Osteocyte (in vitro differentiated cells): Measurements from ENCODE around the gene RNF167. TPM values are rescaled to one million over a fixed set of nuclear protein-coding genes. Genes with fewer than 3 reads are reported as not detected.
A peak's percentile ranks its signal among the peaks of the same experiment; 100 is the strongest.

Source experiments
- DNase-seq: peaks from one replicate; pipeline ENCODE4 v3.0.0; 2021; ENCODE audit warnings: mixed read lengths; ENCODE audit not compliant: unreplicated experiment; ENCODE audit errors: extremely low spot score
- H3K27ac Mint-ChIP-seq: one replicate; pipeline ENCODE4 v1.8.0; 2021; ENCODE audit warnings: mild to moderate bottlenecking, mixed read lengths; ENCODE audit not compliant: unreplicated experiment
- H3K27me3 Mint-ChIP-seq: one replicate; pipeline ENCODE4 v1.8.0; 2021; ENCODE audit warnings: mixed read lengths; ENCODE audit not compliant: unreplicated experiment
- H3K36me3 Mint-ChIP-seq: one replicate; pipeline ENCODE4 v1.8.0; 2021; ENCODE audit warnings: mixed read lengths; ENCODE audit not compliant: unreplicated experiment
- H3K4me1 Mint-ChIP-seq: one replicate; pipeline ENCODE4 v1.8.0; 2021; ENCODE audit warnings: mixed read lengths; ENCODE audit not compliant: unreplicated experiment
- H3K4me3 Mint-ChIP-seq: one replicate; pipeline ENCODE4 v1.8.0; 2021; ENCODE audit warnings: mild to moderate bottlenecking, moderate library complexity, mixed read lengths; ENCODE audit not compliant: unreplicated experiment
- H3K9me3 Mint-ChIP-seq: one replicate; pipeline ENCODE4 v1.8.0; 2021; ENCODE audit warnings: mixed read lengths; ENCODE audit not compliant: unreplicated experiment
- total RNA-seq: library from RNA; stranded (reverse); gene quantifications from 2 replicates; pipeline ENCODE4 v1.2.1, GENCODE V29; 2021
- TF ChIP-seq, protein P1 (sequence below): fragments of 200-600 bp; sonication (generic); IDR thresholded peaks from 2 replicates; pipeline ENCODE4 v1.5.0; 2021; ENCODE audit warnings: antibody characterized with exemption, mild to moderate bottlenecking, moderate library complexity

Gene RNF167
- total RNA-seq, 1 donor from 2014 or later: 115 TPM

DNA sequence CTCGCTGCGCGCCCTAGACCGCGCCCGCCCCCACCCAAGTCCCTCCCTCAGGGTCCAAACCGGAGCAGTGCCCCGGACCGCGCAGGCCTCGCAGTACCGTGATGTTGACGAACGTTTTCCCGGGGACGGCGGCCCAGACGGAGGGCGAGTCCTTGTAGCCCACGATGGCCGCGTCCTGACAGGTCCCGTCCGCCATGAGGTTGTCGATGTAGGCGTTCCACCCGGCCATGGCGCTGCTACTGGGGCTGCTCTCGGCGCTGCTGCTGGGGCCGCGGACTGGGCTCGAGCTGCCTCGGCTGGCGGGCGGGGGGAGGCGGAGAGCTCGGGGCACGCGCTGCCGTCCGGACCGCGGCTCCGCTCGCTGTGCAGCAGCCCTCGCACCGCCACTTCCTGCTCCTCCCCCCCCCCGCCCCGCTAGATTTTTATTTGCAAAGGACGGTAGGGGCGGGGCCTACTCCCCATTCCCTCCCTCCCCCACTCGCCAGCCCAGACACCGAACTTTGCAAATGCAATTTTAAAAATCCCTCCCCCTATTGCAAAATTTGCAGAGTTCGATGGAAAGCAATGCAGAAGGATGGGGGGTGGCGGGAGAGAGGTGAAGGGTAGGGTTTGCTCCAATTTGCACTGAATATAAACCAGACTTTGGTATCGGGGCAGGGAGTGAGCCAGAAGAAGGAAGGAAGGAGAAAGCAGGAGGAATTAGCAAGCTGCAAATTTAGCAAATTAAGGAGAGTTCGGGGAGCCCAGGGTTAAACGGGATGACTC lies 8.3 kb downstream of the RNF167 start, which contains the start of gene PFN1:
PFN1 (minus strand) TSS at position 365 of the 765 bp plus-strand sequence; CDS start at position 229, 136 bp downstream.
- peak within 1 kb of the TSS; percentile 96 for H3K27ac Mint-ChIP-seq
- peaks cover 49% of the 10 kb centered on the region for H3K4me1 Mint-ChIP-seq
- TF ChIP-seq, protein P1, sequence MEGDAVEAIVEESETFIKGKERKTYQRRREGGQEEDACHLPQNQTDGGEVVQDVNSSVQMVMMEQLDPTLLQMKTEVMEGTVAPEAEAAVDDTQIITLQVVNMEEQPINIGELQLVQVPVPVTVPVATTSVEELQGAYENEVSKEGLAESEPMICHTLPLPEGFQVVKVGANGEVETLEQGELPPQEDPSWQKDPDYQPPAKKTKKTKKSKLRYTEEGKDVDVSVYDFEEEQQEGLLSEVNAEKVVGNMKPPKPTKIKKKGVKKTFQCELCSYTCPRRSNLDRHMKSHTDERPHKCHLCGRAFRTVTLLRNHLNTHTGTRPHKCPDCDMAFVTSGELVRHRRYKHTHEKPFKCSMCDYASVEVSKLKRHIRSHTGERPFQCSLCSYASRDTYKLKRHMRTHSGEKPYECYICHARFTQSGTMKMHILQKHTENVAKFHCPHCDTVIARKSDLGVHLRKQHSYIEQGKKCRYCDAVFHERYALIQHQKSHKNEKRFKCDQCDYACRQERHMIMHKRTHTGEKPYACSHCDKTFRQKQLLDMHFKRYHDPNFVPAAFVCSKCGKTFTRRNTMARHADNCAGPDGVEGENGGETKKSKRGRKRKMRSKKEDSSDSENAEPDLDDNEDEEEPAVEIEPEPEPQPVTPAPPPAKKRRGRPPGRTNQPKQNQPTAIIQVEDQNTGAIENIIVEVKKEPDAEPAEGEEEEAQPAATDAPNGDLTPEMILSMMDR: no peak
- DNase-seq: peak; percentile 93
- no peaks in the 10 kb centered on the region for H3K9me3 Mint-ChIP-seq
- H3K27me3 Mint-ChIP-seq: no peaks in the 10 kb centered on the region
- peaks cover 12% of the 10 kb centered on the region for H3K36me3 Mint-ChIP-seq
- H3K4me3 Mint-ChIP-seq: peak within 1 kb of the TSS; percentile 92

DNA sequence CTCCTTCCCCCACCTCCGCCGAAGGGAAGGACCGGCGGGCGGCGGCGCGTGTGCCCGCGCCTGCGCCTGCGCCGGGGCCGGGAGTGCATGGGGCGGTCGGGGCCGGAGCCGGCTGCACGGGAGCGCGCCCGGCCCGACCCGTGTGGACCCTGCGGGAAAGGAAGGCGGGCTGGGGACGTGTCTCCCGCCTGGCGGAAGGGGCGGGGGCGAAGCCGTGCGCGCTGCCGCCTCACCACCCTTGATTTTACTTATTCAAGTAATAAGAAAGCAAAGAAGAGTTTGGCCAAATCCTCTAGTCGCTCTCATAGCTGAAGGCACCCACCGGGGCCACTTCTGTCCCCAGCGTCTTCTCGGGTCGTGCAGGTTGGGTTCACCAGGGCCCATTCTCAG lies 8.9 kb downstream of the RNF167 start:
- peaks cover 55% of the 10 kb centered on the region for H3K4me1 Mint-ChIP-seq
- TF ChIP-seq, protein P1: no peak
- H3K27ac Mint-ChIP-seq: peak overlapping the region; percentile 96
- peak; percentile 95 for DNase-seq
- H3K27me3 Mint-ChIP-seq: no peaks in the 10 kb centered on the region
- H3K4me3 Mint-ChIP-seq: peak overlapping the region; percentile 92
- peaks cover 12% of the 10 kb centered on the region for H3K36me3 Mint-ChIP-seq
- no peaks in the 10 kb centered on the region for H3K9me3 Mint-ChIP-seq

DNA sequence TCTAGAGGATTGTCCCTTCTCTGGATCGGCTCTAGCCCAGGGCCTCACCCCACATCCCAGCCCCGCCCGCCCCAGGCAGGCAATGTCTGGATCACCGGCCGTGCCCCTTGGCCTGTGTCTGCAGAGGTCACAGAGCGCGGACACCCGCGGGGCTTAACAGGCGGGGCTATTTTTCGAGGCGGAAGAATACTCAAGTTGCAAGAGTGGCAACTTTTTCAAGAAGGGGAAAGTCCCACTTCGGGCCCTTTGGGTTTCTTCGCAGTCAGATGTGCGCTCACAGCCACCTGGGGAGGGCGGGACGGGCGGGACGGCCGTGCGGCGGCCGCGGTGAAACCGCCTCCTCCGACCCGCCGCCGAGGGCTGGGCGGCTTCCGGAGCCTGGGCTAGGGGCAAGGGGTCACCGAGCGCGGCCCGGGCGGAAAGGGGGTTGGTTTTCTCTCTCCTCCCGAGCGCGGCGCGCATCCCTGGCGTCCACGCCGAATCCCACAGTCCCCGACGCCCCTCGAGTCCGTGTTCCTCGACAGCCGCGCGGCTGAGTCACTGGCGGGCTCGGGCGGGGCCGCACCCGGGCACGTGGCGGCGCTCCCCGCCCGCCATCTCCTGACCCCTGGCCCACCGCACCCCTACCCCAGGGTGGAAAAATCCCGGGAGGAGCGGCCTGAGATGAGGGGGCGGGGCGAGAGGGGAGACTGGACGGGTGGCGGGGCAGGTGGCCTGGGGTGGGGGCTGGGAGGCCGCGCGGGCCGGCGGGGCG lies 9.4 kb downstream of the RNF167 start:
- Mint-ChIP-seq H3K27ac (peak overlapping the region; percentile 83), H3K9me3 (no peaks in the 10 kb centered on the region), H3K36me3 (peaks cover 12% of the 10 kb centered on the region), H3K4me3 (peak overlapping the region; percentile 72), H3K4me1 (peaks cover 53% of the 10 kb centered on the region), H3K27me3 (no peaks in the 10 kb centered on the region)
- TF ChIP-seq, protein P1: no peak
- peak; percentile 86 for DNase-seq

DNA sequence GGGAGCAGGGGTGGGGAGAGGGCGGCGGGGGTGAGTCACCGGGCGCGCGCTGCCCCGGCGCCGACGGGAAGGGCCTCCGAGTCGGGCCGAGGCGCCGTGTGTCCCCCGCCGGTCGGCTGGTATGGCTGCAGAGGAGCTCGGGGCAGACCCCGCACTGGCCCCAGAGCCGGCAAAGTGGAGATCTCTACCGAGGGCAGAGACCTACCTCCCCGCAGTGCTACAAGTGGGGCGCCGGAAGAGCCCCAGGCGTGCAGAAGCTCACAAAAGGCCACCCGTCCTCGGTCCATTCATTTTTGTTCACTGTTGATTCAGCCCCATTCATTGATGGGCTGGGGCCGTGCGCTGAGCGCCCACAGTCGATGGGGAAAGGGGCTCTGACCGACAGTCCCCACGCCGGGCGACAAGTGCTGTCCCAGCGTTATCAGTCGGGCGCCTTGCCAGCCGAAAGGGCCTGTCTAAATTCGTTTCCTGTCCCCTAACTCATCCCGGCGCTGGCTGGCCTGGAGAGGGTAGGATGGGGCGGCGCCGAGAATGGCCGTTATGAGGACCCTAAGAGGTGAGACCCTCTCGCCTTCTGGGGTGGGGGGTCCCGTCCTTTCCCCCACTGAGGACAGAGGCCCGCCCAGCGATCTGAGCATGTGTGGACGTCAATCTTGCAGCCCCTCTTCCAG lies 10.1 kb downstream of the RNF167 start:
- peak overlapping the region; percentile 76 for H3K27ac Mint-ChIP-seq
- H3K9me3 Mint-ChIP-seq: no peaks in the 10 kb centered on the region
- TF ChIP-seq, protein P1: no peak
- peak overlapping the region; percentile 65 for H3K4me3 Mint-ChIP-seq
- no peak for DNase-seq
- H3K4me1 Mint-ChIP-seq: peaks cover 46% of the 10 kb centered on the region
- peaks cover 10% of the 10 kb centered on the region for H3K36me3 Mint-ChIP-seq
- H3K27me3 Mint-ChIP-seq: no peaks in the 10 kb centered on the region
